CMK (cell line): ENCODE results near the gene FRK.
"Not testable (repeated sequence)": the region's sequence is repeated elsewhere in the genome, so short reads cannot be mapped to it uniquely, and the experiment has no call there.

ENCODE experiments used
- DNase-seq: peaks from one replicate; pipeline ENCODE4 v3.0.0-alpha.2; 2010; ENCODE audit warnings: low read depth

The FRK gene

GRCh38 chr6:115944829-115945228, 115.9 kb downstream of the FRK start:
- not testable (repeated sequence) for DNase-seq

GRCh38 chr6:115937502-115937901, 123.2 kb downstream of the FRK start:
- not testable (repeated sequence) for DNase-seq

- DNase-seq: no peak
Measured at GRCh38 chr6:115935361-115935760, 125.3 kb downstream of the FRK start.

GRCh38 chr6:115934829-115935228, 125.9 kb downstream of the FRK start:
- no peak for DNase-seq

GRCh38 chr6:115934145-115934544, 126.5 kb downstream of the FRK start:
- DNase-seq: no peak

- no peak for DNase-seq
Measured at GRCh38 chr6:115932481-115932880, 128.2 kb downstream of the FRK start.

- not testable (repeated sequence) for DNase-seq
Measured at GRCh38 chr6:115928000-115928399, 132.7 kb downstream of the FRK start.

- no peak for DNase-seq
Measured at GRCh38 chr6:115922971-115923370, 137.7 kb downstream of the FRK start.

GRCh38 chr6:115914098-115914497, 146.6 kb downstream of the FRK start:
- DNase-seq: no peak

- DNase-seq: no peak
Measured at GRCh38 chr6:115909923-115910546, 150.7 kb downstream of the FRK start.

- no peak for DNase-seq
Measured at GRCh38 chr6:115908906-115909559, 151.7 kb downstream of the FRK start.

- no peak for DNase-seq
Measured at GRCh38 chr6:115905471-115905870, 155.2 kb downstream of the FRK start.

- DNase-seq: no peak
Measured at GRCh38 chr6:115902436-115902835, 158.3 kb downstream of the FRK start.

- no peak for DNase-seq
Measured at GRCh38 chr6:115901896-115902295, 158.8 kb downstream of the FRK start.

GRCh38 chr6:115899730-115900282, 160.9 kb downstream of the FRK start:
- DNase-seq: no peak

GRCh38 chr6:115898246-115898645, 162.4 kb downstream of the FRK start:
- DNase-seq: no peak

- no peak for DNase-seq
Measured at GRCh38 chr6:115896538-115897129, 164.1 kb downstream of the FRK start.

GRCh38 chr6:115894426-115894992, 166.2 kb downstream of the FRK start:
- no peak for DNase-seq

- DNase-seq: no peak
Measured at GRCh38 chr6:115891750-115892149, 168.9 kb downstream of the FRK start.

- no peak for DNase-seq
Measured at GRCh38 chr6:115891111-115891669, 169.5 kb downstream of the FRK start.

- no peak for DNase-seq
Measured at GRCh38 chr6:115890238-115890637, 170.5 kb downstream of the FRK start.

- DNase-seq: not testable (repeated sequence)
Measured at GRCh38 chr6:115888687-115889470, 171.8 kb downstream of the FRK start.
